KMS-11 (cell line): Measurements from ENCODE around the gene BRINP2.

Source experiments
- H2AFZ ChIP-seq: fragments of 200-600 bp; sonication (generic); 2 replicates; pipeline ENCODE4 v1.6.1; 2016; ENCODE audit warnings: antibody characterized with exemption, mixed run types, low read depth
- H3K27ac ChIP-seq: fragments of 200-600 bp; sonication (generic); 2 replicates; pipeline ENCODE4 v1.6.1; 2016; ENCODE audit warnings: mild to moderate bottlenecking, mixed run types
- H3K27me3 ChIP-seq: fragments of 200-600 bp; sonication (generic); 2 replicates; pipeline ENCODE4 v1.6.1; 2017; ENCODE audit warnings: mild to moderate bottlenecking, low read depth, mixed run types, moderate library complexity; ENCODE audit not compliant: insufficient read depth
- H3K36me3 ChIP-seq: fragments of 200-600 bp; sonication (generic); 2 replicates; pipeline ENCODE4 v1.6.1; 2017; ENCODE audit warnings: mild to moderate bottlenecking, mixed run types; ENCODE audit not compliant: insufficient read depth
- H3K4me1 ChIP-seq: fragments of 200-600 bp; sonication (generic); 2 replicates; pipeline ENCODE4 v1.6.1; 2016; ENCODE audit warnings: mild to moderate bottlenecking, low read depth, mixed run types; ENCODE audit not compliant: poor library complexity, severe bottlenecking
- H3K4me2 ChIP-seq: fragments of 200-600 bp; sonication (generic); 2 replicates; pipeline ENCODE4 v1.7.0; 2016; ENCODE audit warnings: mild to moderate bottlenecking, mixed run types
- H3K4me3 ChIP-seq: fragments of 200-600 bp; sonication (generic); IDR thresholded peaks from 2 replicates; pipeline ENCODE4 v1.6.1; 2017; ENCODE audit warnings: low read depth, low read length, mixed read lengths; ENCODE audit not compliant: insufficient read depth
- H3K79me2 ChIP-seq: fragments of 200-600 bp; sonication (generic); 2 replicates; pipeline ENCODE4 v1.6.1; 2016; ENCODE audit warnings: low read depth, mixed run types; ENCODE audit not compliant: insufficient read depth
- H3K9ac ChIP-seq: fragments of 200-600 bp; sonication (generic); 2 replicates; pipeline ENCODE4 v1.6.1; 2016; ENCODE audit warnings: mild to moderate bottlenecking, mixed run types
- H4K20me1 ChIP-seq: fragments of 200-600 bp; sonication (generic); 2 replicates; pipeline ENCODE4 v1.6.1; 2016; ENCODE audit warnings: mild to moderate bottlenecking, mixed run types; ENCODE audit not compliant: insufficient read depth
- TF ChIP-seq, protein P1 (sequence below): fragments of 200-600 bp; sonication (generic); conservative IDR thresholded peaks from 2 replicates; pipeline ENCODE4 v1.6.1; 2017; ENCODE audit warnings: low read depth, mild to moderate bottlenecking, antibody characterized with exemption, low read length, moderate library complexity, mixed read lengths

The BRINP2 gene

GRCh38 chr1:177133977-177134538 is 36.7 kb upstream of the BRINP2 start:
- H3K27me3 ChIP-seq = no peaks in the 10 kb centered on the region
- TF ChIP-seq, protein P1, sequence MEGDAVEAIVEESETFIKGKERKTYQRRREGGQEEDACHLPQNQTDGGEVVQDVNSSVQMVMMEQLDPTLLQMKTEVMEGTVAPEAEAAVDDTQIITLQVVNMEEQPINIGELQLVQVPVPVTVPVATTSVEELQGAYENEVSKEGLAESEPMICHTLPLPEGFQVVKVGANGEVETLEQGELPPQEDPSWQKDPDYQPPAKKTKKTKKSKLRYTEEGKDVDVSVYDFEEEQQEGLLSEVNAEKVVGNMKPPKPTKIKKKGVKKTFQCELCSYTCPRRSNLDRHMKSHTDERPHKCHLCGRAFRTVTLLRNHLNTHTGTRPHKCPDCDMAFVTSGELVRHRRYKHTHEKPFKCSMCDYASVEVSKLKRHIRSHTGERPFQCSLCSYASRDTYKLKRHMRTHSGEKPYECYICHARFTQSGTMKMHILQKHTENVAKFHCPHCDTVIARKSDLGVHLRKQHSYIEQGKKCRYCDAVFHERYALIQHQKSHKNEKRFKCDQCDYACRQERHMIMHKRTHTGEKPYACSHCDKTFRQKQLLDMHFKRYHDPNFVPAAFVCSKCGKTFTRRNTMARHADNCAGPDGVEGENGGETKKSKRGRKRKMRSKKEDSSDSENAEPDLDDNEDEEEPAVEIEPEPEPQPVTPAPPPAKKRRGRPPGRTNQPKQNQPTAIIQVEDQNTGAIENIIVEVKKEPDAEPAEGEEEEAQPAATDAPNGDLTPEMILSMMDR = no peak
- H3K4me3 ChIP-seq = no peak overlapping the region
- no peak overlapping the region for H3K9ac ChIP-seq
- no peak overlapping the region for H3K27ac ChIP-seq
- no peaks in the 10 kb centered on the region for H3K79me2 ChIP-seq
- no peaks in the 10 kb centered on the region for H3K36me3 ChIP-seq
- H3K4me2 ChIP-seq = no peak overlapping the region
- H3K4me1 ChIP-seq = no peaks in the 10 kb centered on the region
- no peak overlapping the region for H2AFZ ChIP-seq
- H4K20me1 ChIP-seq = no peaks in the 10 kb centered on the region

GRCh38 chr1:177135250-177135649 is 35.5 kb upstream of the BRINP2 start:
- Histone ChIP-seq H3K4me2 (no peak overlapping the region), H3K27ac (no peak overlapping the region), H3K27me3 (no peaks in the 10 kb centered on the region), H3K79me2 (no peaks in the 10 kb centered on the region), H4K20me1 (no peaks in the 10 kb centered on the region), H3K9ac (no peak overlapping the region), H3K36me3 (no peaks in the 10 kb centered on the region), H2AFZ (no peak overlapping the region), H3K4me3 (no peak overlapping the region), H3K4me1 (no peaks in the 10 kb centered on the region)
- TF ChIP-seq, protein P1 = no peak

- Histone ChIP-seq H3K4me3 (no peak overlapping the region), H3K4me2 (no peak overlapping the region), H3K79me2 (no peaks in the 10 kb centered on the region), H3K9ac (no peak overlapping the region), H3K4me1 (no peaks in the 10 kb centered on the region), H4K20me1 (no peaks in the 10 kb centered on the region), H3K27ac (no peak overlapping the region), H3K27me3 (no peaks in the 10 kb centered on the region), H3K36me3 (no peaks in the 10 kb centered on the region), H2AFZ (no peak overlapping the region)
- TF ChIP-seq, protein P1 = 0 out of 2 replicates have a peak, but pooled peaks have one; percentile 18
These were observed 32.9 kb upstream of the BRINP2 start for GRCh38 chr1:177137814-177138213.

DNA sequence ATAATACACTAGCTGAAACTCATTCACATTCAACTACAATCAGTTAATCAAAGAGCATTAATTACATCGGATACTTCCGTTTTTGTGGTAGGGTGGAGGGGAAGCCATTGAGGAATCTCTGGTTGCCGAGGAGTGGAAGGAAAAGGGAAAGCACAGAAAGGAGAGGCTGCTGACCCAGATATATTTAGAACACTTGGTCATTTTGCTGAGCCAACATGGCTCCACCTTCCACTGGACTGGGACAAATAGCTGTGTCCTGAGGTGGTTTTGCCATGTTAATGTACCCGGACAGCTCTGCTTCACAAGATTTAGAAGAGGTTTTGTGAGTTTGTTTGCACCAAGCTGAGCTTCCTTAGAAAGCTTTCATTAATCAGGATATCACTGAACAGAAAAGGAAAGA is 32.4 kb upstream of the BRINP2 start:
- Histone ChIP-seq H4K20me1 (no peaks in the 10 kb centered on the region), H3K27ac (no peak overlapping the region), H3K4me1 (no peaks in the 10 kb centered on the region), H3K79me2 (no peaks in the 10 kb centered on the region), H3K36me3 (no peaks in the 10 kb centered on the region), H3K4me3 (no peak overlapping the region), H2AFZ (no peak overlapping the region), H3K27me3 (no peaks in the 10 kb centered on the region), H3K9ac (no peak overlapping the region), H3K4me2 (no peak overlapping the region)
- TF ChIP-seq, protein P1 = no peak
